ENCODE data around the gene PA2G4.

DNA sequence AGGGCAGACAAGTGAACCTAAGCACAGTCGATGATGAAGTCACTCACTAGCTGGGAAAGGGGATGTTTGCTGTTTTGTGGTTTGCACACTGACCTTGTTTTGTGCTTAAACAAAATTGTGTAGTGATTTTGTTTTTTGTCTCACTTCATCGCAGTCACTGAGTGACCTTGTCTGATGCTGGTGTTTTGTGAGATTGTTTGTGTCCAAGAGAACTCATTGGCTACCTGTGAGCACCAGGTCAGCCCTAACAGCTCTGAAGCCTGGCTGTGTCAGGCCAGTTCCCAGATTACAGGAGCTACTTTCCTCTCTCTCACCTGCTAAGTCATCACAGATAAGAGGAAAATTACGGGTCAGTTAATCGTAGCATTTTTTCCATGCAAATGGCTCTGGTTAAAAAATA lies 19.8 kb downstream of the PA2G4 start:
- TF ChIP-seq, protein P1, sequence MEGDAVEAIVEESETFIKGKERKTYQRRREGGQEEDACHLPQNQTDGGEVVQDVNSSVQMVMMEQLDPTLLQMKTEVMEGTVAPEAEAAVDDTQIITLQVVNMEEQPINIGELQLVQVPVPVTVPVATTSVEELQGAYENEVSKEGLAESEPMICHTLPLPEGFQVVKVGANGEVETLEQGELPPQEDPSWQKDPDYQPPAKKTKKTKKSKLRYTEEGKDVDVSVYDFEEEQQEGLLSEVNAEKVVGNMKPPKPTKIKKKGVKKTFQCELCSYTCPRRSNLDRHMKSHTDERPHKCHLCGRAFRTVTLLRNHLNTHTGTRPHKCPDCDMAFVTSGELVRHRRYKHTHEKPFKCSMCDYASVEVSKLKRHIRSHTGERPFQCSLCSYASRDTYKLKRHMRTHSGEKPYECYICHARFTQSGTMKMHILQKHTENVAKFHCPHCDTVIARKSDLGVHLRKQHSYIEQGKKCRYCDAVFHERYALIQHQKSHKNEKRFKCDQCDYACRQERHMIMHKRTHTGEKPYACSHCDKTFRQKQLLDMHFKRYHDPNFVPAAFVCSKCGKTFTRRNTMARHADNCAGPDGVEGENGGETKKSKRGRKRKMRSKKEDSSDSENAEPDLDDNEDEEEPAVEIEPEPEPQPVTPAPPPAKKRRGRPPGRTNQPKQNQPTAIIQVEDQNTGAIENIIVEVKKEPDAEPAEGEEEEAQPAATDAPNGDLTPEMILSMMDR (IDR thresholded peaks at IDR 0.05; ENCODE audit: extremely low read depth in 1 of 2, insufficient read depth in 1 of 2, low read depth in 1 of 2, low read length in 2 of 2), result no peak
- TF ChIP-seq EZH2 (IDR thresholded peaks at IDR 0.05; ENCODE audit: borderline replicate concordance, low read depth, low read length, severe bottlenecking), result no peak
